Epithelial cell of esophagus (primary cell): Measurements from ENCODE around the gene LCE3E.
A peak's percentile ranks its signal among the peaks of the same experiment; 100 is the strongest.

Source experiments
- DNase-seq: peaks from one replicate; pipeline ENCODE4 v3.0.0; 2010; ENCODE audit warnings: low read depth
- H3K4me3 ChIP-seq: 2 replicates; pipeline ENCODE4 v1.5.1; 2011; ENCODE audit warnings: mild to moderate bottlenecking, low read length, control low read depth
- TF ChIP-seq, protein P1 (sequence below): IDR thresholded peaks from 2 replicates; pipeline ENCODE4 v1.5.1; 2011; ENCODE audit warnings: low read depth, mild to moderate bottlenecking, low read length, control low read depth, inconsistent platforms; ENCODE audit not compliant: insufficient read depth; ENCODE audit errors: missing control alignments

The LCE3E gene

GRCh38 chr1:152517237-152517811, 49.3 kb downstream of the LCE3E start:
- TF ChIP-seq, protein P1, sequence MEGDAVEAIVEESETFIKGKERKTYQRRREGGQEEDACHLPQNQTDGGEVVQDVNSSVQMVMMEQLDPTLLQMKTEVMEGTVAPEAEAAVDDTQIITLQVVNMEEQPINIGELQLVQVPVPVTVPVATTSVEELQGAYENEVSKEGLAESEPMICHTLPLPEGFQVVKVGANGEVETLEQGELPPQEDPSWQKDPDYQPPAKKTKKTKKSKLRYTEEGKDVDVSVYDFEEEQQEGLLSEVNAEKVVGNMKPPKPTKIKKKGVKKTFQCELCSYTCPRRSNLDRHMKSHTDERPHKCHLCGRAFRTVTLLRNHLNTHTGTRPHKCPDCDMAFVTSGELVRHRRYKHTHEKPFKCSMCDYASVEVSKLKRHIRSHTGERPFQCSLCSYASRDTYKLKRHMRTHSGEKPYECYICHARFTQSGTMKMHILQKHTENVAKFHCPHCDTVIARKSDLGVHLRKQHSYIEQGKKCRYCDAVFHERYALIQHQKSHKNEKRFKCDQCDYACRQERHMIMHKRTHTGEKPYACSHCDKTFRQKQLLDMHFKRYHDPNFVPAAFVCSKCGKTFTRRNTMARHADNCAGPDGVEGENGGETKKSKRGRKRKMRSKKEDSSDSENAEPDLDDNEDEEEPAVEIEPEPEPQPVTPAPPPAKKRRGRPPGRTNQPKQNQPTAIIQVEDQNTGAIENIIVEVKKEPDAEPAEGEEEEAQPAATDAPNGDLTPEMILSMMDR, result no peak
- peak; percentile 91 for DNase-seq

DNA sequence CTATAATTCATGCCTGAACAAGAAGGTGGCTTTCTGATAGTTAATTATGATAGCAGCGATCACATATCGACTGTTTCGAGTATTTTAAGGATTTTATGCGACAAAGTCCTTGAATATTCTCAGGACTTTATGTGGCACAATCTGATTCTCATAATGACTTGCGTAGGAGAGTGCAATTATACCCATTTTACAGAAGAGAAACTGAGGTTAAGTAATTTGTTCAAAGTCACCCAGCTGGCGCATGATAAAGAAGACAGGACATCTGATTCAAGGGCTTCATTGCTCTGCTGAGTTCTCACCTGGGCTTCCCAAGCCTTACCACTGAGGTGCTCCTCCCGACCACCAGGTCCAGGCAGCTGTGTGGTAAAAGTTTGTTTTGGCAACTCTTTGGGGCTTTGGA, 50.5 kb downstream of the LCE3E start:
- no peak overlapping the region for H3K4me3 ChIP-seq
- DNase-seq, result no peak
- TF ChIP-seq, protein P1, result no peak

More at GRCh38 chr1:152517237-152517811, 49.3 kb downstream of the LCE3E start:
- H3K4me3 ChIP-seq, result no peak overlapping the region
